Measurements from ENCODE around the gene MSH2.

GRCh38 chr2:47402805-47403608 is at the start of gene MSH2:
- TF ChIP-seq, protein P1, sequence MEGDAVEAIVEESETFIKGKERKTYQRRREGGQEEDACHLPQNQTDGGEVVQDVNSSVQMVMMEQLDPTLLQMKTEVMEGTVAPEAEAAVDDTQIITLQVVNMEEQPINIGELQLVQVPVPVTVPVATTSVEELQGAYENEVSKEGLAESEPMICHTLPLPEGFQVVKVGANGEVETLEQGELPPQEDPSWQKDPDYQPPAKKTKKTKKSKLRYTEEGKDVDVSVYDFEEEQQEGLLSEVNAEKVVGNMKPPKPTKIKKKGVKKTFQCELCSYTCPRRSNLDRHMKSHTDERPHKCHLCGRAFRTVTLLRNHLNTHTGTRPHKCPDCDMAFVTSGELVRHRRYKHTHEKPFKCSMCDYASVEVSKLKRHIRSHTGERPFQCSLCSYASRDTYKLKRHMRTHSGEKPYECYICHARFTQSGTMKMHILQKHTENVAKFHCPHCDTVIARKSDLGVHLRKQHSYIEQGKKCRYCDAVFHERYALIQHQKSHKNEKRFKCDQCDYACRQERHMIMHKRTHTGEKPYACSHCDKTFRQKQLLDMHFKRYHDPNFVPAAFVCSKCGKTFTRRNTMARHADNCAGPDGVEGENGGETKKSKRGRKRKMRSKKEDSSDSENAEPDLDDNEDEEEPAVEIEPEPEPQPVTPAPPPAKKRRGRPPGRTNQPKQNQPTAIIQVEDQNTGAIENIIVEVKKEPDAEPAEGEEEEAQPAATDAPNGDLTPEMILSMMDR (conservative IDR thresholded peaks at IDR 0.05 in 1 of 2, IDR thresholded peaks at IDR 0.05 in 1 of 2; ENCODE audit: extremely low read depth in 1 of 2, insufficient read depth in 1 of 2, low read depth in 1 of 2, low read length in 2 of 2): no peak
- no peak for TF ChIP-seq EZH2 (IDR thresholded peaks at IDR 0.05; ENCODE audit: borderline replicate concordance, low read length)

All from mammary epithelial cell (primary cell).